ENCODE measurements around the gene CDH1. TPM values are rescaled to one million over a fixed set of nuclear protein-coding genes. Genes with fewer than 3 reads are reported as not detected.
A peak's percentile ranks its signal among the peaks of the same experiment; 100 is the strongest.

Gene CDH1
- total and polyA plus RNA-seq, 3 experiments from 2014 or later = 0.18 to 0.94 (median 0.37) TPM

DNA sequence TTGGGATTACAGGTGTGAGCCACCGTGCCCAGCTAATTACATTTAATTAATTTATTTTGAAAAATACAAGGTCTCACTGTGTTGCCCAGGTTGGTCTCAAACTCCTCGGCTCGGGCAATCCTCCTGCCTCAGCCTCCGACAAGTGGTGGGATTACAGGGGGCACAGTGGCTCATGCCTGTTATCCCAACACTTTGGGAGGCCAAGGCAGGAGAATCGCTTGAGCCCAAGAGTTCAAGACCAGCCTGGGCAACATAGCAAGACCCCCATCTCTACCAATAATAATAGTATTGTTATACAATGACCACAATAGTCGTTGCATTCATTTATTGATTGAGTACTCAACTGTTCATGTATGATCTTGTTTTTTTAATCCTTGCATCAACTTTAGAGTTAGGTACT, 22.0 kb downstream of the CDH1 start:
- no peak for DNase-seq
- Mint-ChIP-seq H3K36me3 (no peaks in the 10 kb centered on the region), H3K4me3 (no peak overlapping the region), H3K27me3 (peaks cover 4 to 6% of the 10 kb centered on the region in 2 donors), H3K9me3 (no peaks in the 10 kb centered on the region), H3K27ac (no peak overlapping the region), H3K4me1 (peaks cover 13 to 39% (median 23%) of the 10 kb centered on the region in 3 donors)
- Histone ChIP-seq H3K4me3 (ENCODE audit: low read length) (no peak overlapping the region), H3K36me3 (ENCODE audit: insufficient read depth, low read length) (no peaks in the 10 kb centered on the region), H3K27ac (ENCODE audit: low read depth, low read length) (no peak overlapping the region), H3K9me3 (ENCODE audit: low read length) (no peaks in the 10 kb centered on the region), H3K4me1 (ENCODE audit: insufficient read depth, low read length) (no peaks in the 10 kb centered on the region), H3K27me3 (ENCODE audit: insufficient read depth, low read length, poor library complexity, severe bottlenecking) (no peaks in the 10 kb centered on the region)
- ChIA-PET POLR2A (no interaction called here), CTCF (no interaction called here)

DNA sequence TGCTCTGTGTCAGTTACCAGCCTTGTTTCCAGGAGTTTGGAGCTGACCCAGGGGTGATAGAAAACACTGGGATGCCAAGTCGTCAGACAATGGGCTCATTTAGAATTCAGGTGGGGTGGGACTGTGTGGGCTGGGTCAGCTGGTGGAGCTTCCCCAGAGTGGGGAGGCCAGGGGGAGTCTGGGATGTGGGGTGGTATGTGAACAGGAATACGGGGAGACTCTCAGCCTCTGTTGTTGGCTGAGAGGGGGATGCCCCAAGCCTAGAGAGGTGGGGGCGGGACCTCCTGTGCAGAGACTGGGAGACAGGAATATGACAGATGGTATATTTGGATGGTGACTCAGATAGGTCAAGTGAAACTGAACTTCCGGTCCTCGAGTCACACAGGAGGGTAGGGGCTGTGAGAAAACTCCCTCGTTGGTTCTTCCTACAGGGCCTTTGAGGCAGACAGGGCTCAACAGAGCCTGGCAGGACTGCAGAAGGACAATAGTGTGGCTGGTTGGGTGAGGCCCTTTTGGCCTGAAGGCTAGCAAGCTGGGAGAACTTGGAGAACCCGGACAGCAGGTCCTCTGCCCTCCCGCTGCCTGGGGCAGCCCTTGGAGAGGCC, 23.7 kb downstream of the CDH1 start:
- ChIA-PET POLR2A (no interaction called here), CTCF (no interaction called here)
- Mint-ChIP-seq H3K4me1 (peaks cover 9 to 40% (median 27%) of the 10 kb centered on the region in 3 donors), H3K9me3 (no peaks in the 10 kb centered on the region), H3K27me3 (peaks cover 6 to 8% of the 10 kb centered on the region in 2 donors), H3K36me3 (no peaks in the 10 kb centered on the region), H3K27ac (peak overlapping the region in 1 of 8 donors; percentile 14), H3K4me3 (no peak overlapping the region)
- H3K36me3 ChIP-seq (ENCODE audit: insufficient read depth, low read length) = no peaks in the 10 kb centered on the region
- no peak overlapping the region for H3K27ac ChIP-seq (ENCODE audit: low read depth, low read length)
- H3K4me3 ChIP-seq (ENCODE audit: low read length) = no peak overlapping the region
- no peaks in the 10 kb centered on the region for H3K9me3 ChIP-seq (ENCODE audit: low read length)
- no peaks in the 10 kb centered on the region for H3K27me3 ChIP-seq (ENCODE audit: insufficient read depth, low read length, poor library complexity, severe bottlenecking)
- DNase-seq = no peak
- H3K4me1 ChIP-seq (ENCODE audit: insufficient read depth, low read length) = no peaks in the 10 kb centered on the region

- no peaks in the 10 kb centered on the region for H3K36me3 Mint-ChIP-seq
- ChIA-PET CTCF (interaction anchor here (0.6 kb wide), 1 partner anchor 402 kb away, joined by 4 read pairs; no protein-coding TSS in a partner anchor), POLR2A (interaction anchor here (0.5 kb wide), 1 partner anchor 10 kb away, joined by 4 read pairs; no protein-coding TSS in a partner anchor)
- Histone ChIP-seq H3K36me3 (ENCODE audit: insufficient read depth, low read length) (no peaks in the 10 kb centered on the region), H3K4me3 (ENCODE audit: low read length) (no peak overlapping the region), H3K4me1 (ENCODE audit: insufficient read depth, low read length) (no peaks in the 10 kb centered on the region), H3K9me3 (ENCODE audit: low read length) (no peaks in the 10 kb centered on the region), H3K27ac (ENCODE audit: low read depth, low read length) (no peak overlapping the region), H3K27me3 (ENCODE audit: insufficient read depth, low read length, poor library complexity, severe bottlenecking) (no peaks in the 10 kb centered on the region)
- H3K4me1 Mint-ChIP-seq = peaks cover 1 to 19% (median 12%) of the 10 kb centered on the region in 3 donors
- no peak overlapping the region for H3K4me3 Mint-ChIP-seq
- no peaks in the 10 kb centered on the region for H3K9me3 Mint-ChIP-seq
- peaks cover 6 to 8% of the 10 kb centered on the region in 2 donors for H3K27me3 Mint-ChIP-seq
- H3K27ac Mint-ChIP-seq = no peak overlapping the region
- DNase-seq = no peak
Observed at GRCh38 chr16:68762996-68763756, 26.1 kb downstream of the CDH1 start.

DNA sequence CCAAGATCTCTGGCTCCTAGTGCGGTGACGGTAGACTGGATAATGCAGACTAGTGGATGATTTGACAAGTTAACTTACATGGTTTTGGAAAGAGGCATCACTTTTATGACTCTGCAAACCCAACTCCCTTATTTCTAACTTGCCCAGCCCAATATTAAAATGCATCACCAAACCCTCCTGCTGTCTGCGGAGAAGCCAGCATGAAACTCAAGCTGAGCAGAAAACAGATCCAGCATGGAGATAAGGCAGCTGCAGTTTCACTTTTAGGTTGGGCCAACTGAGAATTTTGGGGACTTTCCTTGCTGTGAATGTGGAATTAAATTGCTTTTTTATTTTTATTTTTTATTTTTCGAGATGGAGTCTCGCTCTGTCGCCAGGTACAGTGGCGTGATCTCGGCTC, 27.8 kb downstream of the CDH1 start:
- Mint-ChIP-seq H3K4me3 (peak overlapping the region in 1 of 7 donors; percentile 32), H3K9me3 (no peaks in the 10 kb centered on the region), H3K36me3 (no peaks in the 10 kb centered on the region), H3K4me1 (peaks cover 1 to 16% (median 12%) of the 10 kb centered on the region in 3 donors), H3K27ac (peak overlapping the region in 3 of 8 donors; percentile 18 to 62 (median 52)), H3K27me3 (peaks cover 6 to 8% of the 10 kb centered on the region in 2 donors)
- ChIA-PET POLR2A (no interaction called here), CTCF (no interaction called here)
- Histone ChIP-seq H3K27ac (ENCODE audit: low read depth, low read length) (no peak overlapping the region), H3K9me3 (ENCODE audit: low read length) (no peaks in the 10 kb centered on the region), H3K36me3 (ENCODE audit: insufficient read depth, low read length) (no peaks in the 10 kb centered on the region), H3K4me3 (ENCODE audit: low read length) (no peak overlapping the region), H3K4me1 (ENCODE audit: insufficient read depth, low read length) (no peaks in the 10 kb centered on the region), H3K27me3 (ENCODE audit: insufficient read depth, low read length, poor library complexity, severe bottlenecking) (no peaks in the 10 kb centered on the region)
- DNase-seq = no peak

DNA sequence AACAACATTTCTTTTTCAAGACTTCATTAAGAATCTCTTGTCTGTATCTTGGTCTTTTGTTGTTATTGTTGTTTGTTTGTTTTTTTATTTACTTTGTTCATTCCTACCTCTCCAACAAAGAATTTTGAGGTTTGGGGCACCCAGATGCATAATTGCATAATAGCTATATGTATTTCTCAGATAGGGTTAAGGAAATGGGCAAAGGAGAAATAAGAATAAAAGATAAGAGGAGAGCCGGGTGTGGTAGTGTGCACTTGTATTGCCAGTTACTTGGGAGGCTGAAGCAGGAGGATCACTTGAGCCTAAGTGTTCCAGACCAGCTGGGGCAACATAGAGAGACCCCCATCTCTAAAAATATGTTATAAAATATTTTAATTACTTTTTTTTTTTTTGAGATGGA, 30.5 kb downstream of the CDH1 start:
- H3K4me3 ChIP-seq (ENCODE audit: low read length) = no peak overlapping the region
- CTCF ChIA-PET = no interaction called here
- H3K36me3 ChIP-seq (ENCODE audit: insufficient read depth, low read length) = no peaks in the 10 kb centered on the region
- no peak overlapping the region for H3K4me3 Mint-ChIP-seq
- no peak overlapping the region for H3K27ac ChIP-seq (ENCODE audit: low read depth, low read length)
- no peak for DNase-seq
- POLR2A ChIA-PET = interaction anchor here (0.6 kb wide), 1 partner anchor 144 kb away, joined by 3 read pairs; no protein-coding TSS in a partner anchor
- no peaks in the 10 kb centered on the region for H3K4me1 ChIP-seq (ENCODE audit: insufficient read depth, low read length)
- H3K27me3 ChIP-seq (ENCODE audit: insufficient read depth, low read length, poor library complexity, severe bottlenecking) = no peaks in the 10 kb centered on the region
- H3K9me3 ChIP-seq (ENCODE audit: low read length) = no peaks in the 10 kb centered on the region
- no peaks in the 10 kb centered on the region for H3K9me3 Mint-ChIP-seq
- peaks cover 1 to 12% (median 11%) of the 10 kb centered on the region in 3 donors for H3K4me1 Mint-ChIP-seq
- peaks cover 0 to 7% of the 10 kb centered on the region in 2 donors for H3K27me3 Mint-ChIP-seq
- no peak overlapping the region for H3K27ac Mint-ChIP-seq
- no peaks in the 10 kb centered on the region for H3K36me3 Mint-ChIP-seq

GRCh38 chr16:68768175-68768574, 31.1 kb downstream of the CDH1 start:
- H3K4me1 Mint-ChIP-seq = peaks cover 1 to 12% (median 11%) of the 10 kb centered on the region in 3 donors
- H3K4me3 ChIP-seq (ENCODE audit: low read length) = no peak overlapping the region
- no peak overlapping the region for H3K4me3 Mint-ChIP-seq
- CTCF ChIA-PET = no interaction called here
- H3K4me1 ChIP-seq (ENCODE audit: insufficient read depth, low read length) = no peaks in the 10 kb centered on the region
- H3K36me3 ChIP-seq (ENCODE audit: insufficient read depth, low read length) = no peaks in the 10 kb centered on the region
- H3K27ac ChIP-seq (ENCODE audit: low read depth, low read length) = no peak overlapping the region
- no peaks in the 10 kb centered on the region for H3K9me3 ChIP-seq (ENCODE audit: low read length)
- no peaks in the 10 kb centered on the region for H3K27me3 ChIP-seq (ENCODE audit: insufficient read depth, low read length, poor library complexity, severe bottlenecking)
- DNase-seq = no peak
- no peaks in the 10 kb centered on the region for H3K9me3 Mint-ChIP-seq
- H3K27ac Mint-ChIP-seq = peak overlapping the region in 1 of 8 donors; percentile 74
- POLR2A ChIA-PET = no interaction called here
- H3K27me3 Mint-ChIP-seq = peaks cover under 1 to 7% of the 10 kb centered on the region in 2 donors
- no peaks in the 10 kb centered on the region for H3K36me3 Mint-ChIP-seq

DNA sequence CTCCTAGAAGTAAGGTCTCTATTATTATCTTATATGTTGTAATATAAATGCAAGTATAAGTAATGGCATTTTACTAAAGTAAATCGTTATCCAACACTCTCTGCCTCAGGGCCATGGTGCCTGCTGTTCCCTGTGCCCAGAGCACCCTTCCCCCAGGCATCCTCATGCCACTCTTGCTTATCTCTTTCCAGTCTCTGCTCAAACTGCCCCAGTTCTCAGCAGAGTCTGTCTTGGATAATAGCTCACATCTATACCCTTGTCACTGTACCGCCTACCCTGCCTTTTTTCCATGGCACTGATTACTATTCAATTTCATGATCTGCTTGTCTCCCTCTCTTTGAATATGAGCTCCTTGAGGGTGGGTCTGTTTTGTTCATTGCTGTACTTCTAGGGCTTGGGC, 31.7 kb downstream of the CDH1 start:
- no peaks in the 10 kb centered on the region for H3K36me3 ChIP-seq (ENCODE audit: insufficient read depth, low read length)
- no peaks in the 10 kb centered on the region for H3K4me1 ChIP-seq (ENCODE audit: insufficient read depth, low read length)
- no peak for DNase-seq
- H3K9me3 ChIP-seq (ENCODE audit: low read length) = no peaks in the 10 kb centered on the region
- H3K27ac ChIP-seq (ENCODE audit: low read depth, low read length) = no peak overlapping the region
- Mint-ChIP-seq H3K36me3 (no peaks in the 10 kb centered on the region), H3K9me3 (no peaks in the 10 kb centered on the region), H3K27ac (no peak overlapping the region), H3K27me3 (peaks cover 1 to 7% of the 10 kb centered on the region in 2 donors), H3K4me1 (peaks cover 1 to 12% (median 11%) of the 10 kb centered on the region in 3 donors), H3K4me3 (no peak overlapping the region)
- no peaks in the 10 kb centered on the region for H3K27me3 ChIP-seq (ENCODE audit: insufficient read depth, low read length, poor library complexity, severe bottlenecking)
- POLR2A ChIA-PET = no interaction called here
- CTCF ChIA-PET = interaction anchor here (0.9 kb wide), 1 partner anchor 15 kb away, joined by 3 read pairs; no protein-coding TSS in a partner anchor
- H3K4me3 ChIP-seq (ENCODE audit: low read length) = no peak overlapping the region

- ChIA-PET POLR2A (no interaction called here), CTCF (no interaction called here)
- Mint-ChIP-seq H3K27ac (no peak overlapping the region), H3K9me3 (no peaks in the 10 kb centered on the region), H3K4me3 (no peak overlapping the region), H3K36me3 (no peaks in the 10 kb centered on the region), H3K4me1 (peaks cover 0 to 9% (median 5%) of the 10 kb centered on the region in 3 donors), H3K27me3 (peaks cover 3 to 7% of the 10 kb centered on the region in 2 donors)
- no peak overlapping the region for H3K4me3 ChIP-seq (ENCODE audit: low read length)
- no peak overlapping the region for H3K27ac ChIP-seq (ENCODE audit: low read depth, low read length)
- no peaks in the 10 kb centered on the region for H3K4me1 ChIP-seq (ENCODE audit: insufficient read depth, low read length)
- no peaks in the 10 kb centered on the region for H3K9me3 ChIP-seq (ENCODE audit: low read length)
- DNase-seq = no peak
- no peaks in the 10 kb centered on the region for H3K27me3 ChIP-seq (ENCODE audit: insufficient read depth, low read length, poor library complexity, severe bottlenecking)
- H3K36me3 ChIP-seq (ENCODE audit: insufficient read depth, low read length) = no peaks in the 10 kb centered on the region
Observed at GRCh38 chr16:68770671-68771070, 33.6 kb downstream of the CDH1 start.
